Renal pelvis (tissue), 4 donors: ENCODE data around the gene ZFP57. TPM values are rescaled to one million over a fixed set of nuclear protein-coding genes. Genes with fewer than 3 reads are reported as not detected.

Experiments
- DNase-seq: peaks from one replicate; pipeline ENCODE4 v3.0.0-alpha.2; 2013
- polyA plus RNA-seq, 3 donors: library from polyadenylated mRNA; unstranded; fragments of 120-200 nt; gene quantifications; one replicate each; pipeline ENCODE4 v1.2.1, GENCODE V29; 2013; ENCODE audit not compliant: insufficient read length in 3 of 3

ZFP57 gene
- polyA plus RNA-seq, 3 donors: 0.21 to 0.23 TPM; not detected in 1

DNA sequence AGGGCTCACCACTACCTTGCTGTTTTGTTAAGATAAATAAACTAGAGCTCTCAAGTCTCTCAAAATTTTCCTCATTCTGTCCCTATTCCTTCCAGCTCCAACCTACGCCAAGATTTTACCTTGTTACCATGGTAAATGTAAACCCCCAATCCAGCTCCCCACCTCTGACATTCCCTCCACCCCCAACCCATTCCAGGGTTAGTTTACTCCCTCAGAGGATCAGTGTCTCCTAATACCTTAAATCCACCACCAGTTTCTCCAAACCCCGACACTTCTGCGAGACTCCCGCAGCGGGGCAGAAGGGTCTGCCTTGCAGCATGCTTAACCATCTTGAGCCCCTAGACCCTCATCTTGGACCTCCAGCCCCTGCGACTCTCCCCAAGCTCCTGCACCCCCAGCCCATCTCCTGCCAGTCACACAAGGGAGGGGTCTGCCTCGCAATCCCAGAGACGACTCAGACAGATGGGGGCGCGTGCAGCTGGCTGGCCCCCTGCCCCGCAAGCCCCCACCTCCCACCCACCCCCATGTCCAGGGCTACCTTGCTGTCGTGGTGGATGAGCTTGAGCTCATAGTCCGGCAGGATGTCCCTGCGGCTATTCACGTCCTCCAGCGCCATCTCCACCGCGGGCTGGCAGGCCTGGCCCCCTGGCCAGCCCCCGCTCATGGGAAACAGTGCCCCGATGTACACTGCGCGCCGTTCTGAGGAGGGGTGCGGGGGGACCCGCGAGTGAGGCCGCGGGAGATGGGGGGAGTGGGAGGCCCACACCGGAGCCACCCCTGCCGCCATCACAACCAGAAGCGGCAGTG is 53.8 kb downstream of the ZFP57 start:
- no peak for DNase-seq

DNA sequence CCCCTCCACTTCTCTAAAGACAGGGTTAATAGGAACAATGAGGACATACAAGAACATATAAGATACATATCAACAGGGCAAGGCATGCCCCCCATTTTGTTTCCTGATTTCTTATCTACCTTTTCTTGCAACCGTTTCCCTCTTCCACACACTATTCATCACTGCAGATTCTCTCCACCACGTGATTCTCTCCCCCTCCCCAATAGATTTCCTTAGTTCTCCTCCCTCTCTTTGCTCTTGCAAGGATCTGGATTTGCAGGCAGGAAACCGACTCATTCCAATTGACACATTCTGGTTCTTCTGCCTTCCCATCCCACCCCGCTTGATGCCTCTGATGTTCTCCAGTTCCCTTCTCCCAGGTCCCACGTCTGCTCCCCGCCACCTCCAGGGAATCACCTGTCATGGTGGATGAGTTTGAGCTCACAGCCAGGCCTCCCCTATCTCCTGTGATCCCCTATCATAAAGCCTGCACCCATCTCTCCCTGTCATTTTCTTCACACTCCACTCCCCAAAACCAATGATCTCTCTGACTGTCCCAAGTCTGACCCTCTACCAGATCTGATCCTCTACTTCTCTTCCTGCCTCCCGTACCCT is 55.5 kb downstream of the ZFP57 start:
- no peak for DNase-seq

DNA sequence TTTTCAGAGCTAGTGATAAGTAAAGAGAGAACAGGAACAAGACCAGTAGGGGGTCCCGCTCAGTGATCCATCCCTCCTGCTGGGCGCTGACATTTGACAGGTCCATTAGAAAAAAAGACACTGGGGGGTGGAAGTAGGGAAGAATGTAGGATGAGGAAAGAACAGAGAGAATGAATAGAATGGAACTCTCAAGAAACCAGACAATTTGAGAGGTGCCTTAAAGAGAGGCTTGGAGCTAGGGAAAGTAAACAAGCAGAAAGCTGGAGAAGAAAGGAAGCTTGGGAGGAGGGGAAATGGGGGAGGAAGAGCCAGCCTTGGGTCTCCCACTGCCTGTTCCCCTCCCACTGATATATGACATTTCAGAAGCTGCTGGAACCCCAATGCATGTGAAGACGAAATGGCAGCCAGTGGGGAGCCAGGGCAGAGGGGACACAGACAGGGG is 56.4 kb downstream of the ZFP57 start:
- no peak for DNase-seq

Other genes with a start within 250 kb of the ZFP57 start
- not detected for gene OR10C1, start 241.8 kb downstream of the ZFP57 start, polyA plus RNA-seq
- not detected for gene OR11A1, start 224.1 kb downstream of the ZFP57 start, polyA plus RNA-seq
- not detected for gene OR2H1, start 224.0 kb downstream of the ZFP57 start, polyA plus RNA-seq
- gene MAS1L, start 193.2 kb downstream of the ZFP57 start, polyA plus RNA-seq: not detected
- 1 to 10 TPM in 1 of 3 donors, under 1 TPM in 2; 0.69 to 1.1 (median 0.70) TPM for gene UBD, start 121.4 kb downstream of the ZFP57 start, polyA plus RNA-seq
- under 1 TPM; 0.13 to 0.22 (median 0.16) TPM for gene OR2H2, start 96.0 kb downstream of the ZFP57 start, polyA plus RNA-seq
- gene GABBR1, start 48.0 kb downstream of the ZFP57 start, polyA plus RNA-seq: 10 to 100 TPM; 56.9 to 94.6 (median 89.2) TPM
- gene MOG, start 24.1 kb downstream of the ZFP57 start, polyA plus RNA-seq: under 1 TPM in 1 of 3 donors, not detected in 2; 0.51 TPM
- gene HLA-F, start 42.3 kb upstream of the ZFP57 start, polyA plus RNA-seq: 1 to 10 TPM; 4.2 to 6.3 (median 4.6) TPM
- gene HLA-G, start 146.7 kb upstream of the ZFP57 start, polyA plus RNA-seq: 1 to 10 TPM; 2.2 to 6.7 (median 5.7) TPM